Psoas muscle (tissue), 8 donors: Measurements from ENCODE around the gene FAM107B. TPM values are rescaled to one million over a fixed set of nuclear protein-coding genes. Genes with fewer than 3 reads are reported as not detected.
"Not testable (repeated sequence)": the region's sequence is repeated elsewhere in the genome, so short reads cannot be mapped to it uniquely, and the experiment has no call there.

ENCODE experiments used
- ATAC-seq, 4 donors: fragments of 200-7000 bp; cut with Tn5 transposase; one replicate each; pipeline ENCODE4 v1.9.1; 2020; ENCODE audit warnings: moderate library complexity in 3 of 4, mild to moderate bottlenecking in 2 of 4
- DNase-seq, 2 donors: peaks; one replicate each; pipeline ENCODE4 v3.0.0-alpha.2; 2020
- H3K27ac ChIP-seq: fragments of 200-600 bp; one replicate; pipeline ENCODE4 v1.8.0; 2022
- H3K27me3 ChIP-seq, 3 donors: fragments of 200-600 bp in 1 of 3; one replicate each; pipeline versions ENCODE4 v1.6.1 to v1.8.0; 2013 to 2022; ENCODE audit warnings: low read length in 2 of 3, mild to moderate bottlenecking in 2 of 3, moderate library complexity in 1 of 3; ENCODE audit not compliant: insufficient read depth in 3 of 3
- H3K36me3 ChIP-seq, 2 donors: fragments of 200-600 bp in 1 of 2; one replicate each; pipeline versions ENCODE4 v1.6.1 to v1.8.0; 2013 to 2022; ENCODE audit warnings: low read depth in 1 of 2, mild to moderate bottlenecking in 1 of 2, moderate library complexity in 1 of 2; ENCODE audit not compliant: insufficient read depth in 1 of 2
- H3K4me1 ChIP-seq: fragments of 200-600 bp; one replicate; pipeline ENCODE4 v1.8.0; 2022
- H3K4me3 ChIP-seq: fragments of 200-600 bp; one replicate; pipeline ENCODE4 v1.8.0; 2022; ENCODE audit warnings: mild to moderate bottlenecking
- H3K9me3 ChIP-seq: fragments of 200-600 bp; one replicate; pipeline ENCODE4 v1.8.0; 2022
- WGBS, 3 donors: extraction: QIAGEN DNeasy Blood & Tissue Kit; methylation state at CpG; one replicate each; pipeline versions ENCODE4 v1.1.6 to v1.1.7; 2013; 5-methylcytosine and 5-hydroxymethylcytosine counted together
- intact Hi-C, 2 donors: fragments of 100-400 bp; cut with DNase I; formaldehyde crosslinking; loops; one replicate each; pipeline versions ENCODE4 v1.11.0 to v1.14.2; 2022
- polyA plus RNA-seq, 3 donors: library from polyadenylated mRNA; stranded (reverse); fragments of 200-250 nt; gene quantifications; one replicate each; pipeline ENCODE4 v1.2.3, GENCODE V29; 2013
- total RNA-seq, 4 donors: library from RNA; stranded (reverse); fragmentation: NEBNext Ultra II Directional in 2 of 4; extraction: Animal tissue kit (Norgen Biotek cat#: 25700) in 2 of 4; gene quantifications; one replicate each; pipeline versions ENCODE4 v1.2.1 to v1.2.4, GENCODE V29; 2021 to 2023
- TF ChIP-seq, protein P1 (sequence below): fragments of 200-600 bp; IDR thresholded peaks from one replicate; pipeline ENCODE4 v1.8.0; 2022; ENCODE audit warnings: antibody characterized with exemption
- donor health status: healthy with polysubstance abuse.
- donor health status: DM: no; HTN: no; CAD: no; lungs with moderate emphysema.
- donor health status: Bipolar disorder and iron deficiency.
- donor health status: healthy.
- donor health status: DM: yes; HTN: yes; CAD: no.
- donor health status: DM: no; HTN: no; CAD: no.
- donor health status: DM: no; HTN: no; CAD: no.
- donor health status: DM: yes; HTN: yes; CAD: no.

The FAM107B gene
- total and polyA plus RNA-seq, 7 donors: 1.0 to 3.1 (median 1.8) TPM

DNA sequence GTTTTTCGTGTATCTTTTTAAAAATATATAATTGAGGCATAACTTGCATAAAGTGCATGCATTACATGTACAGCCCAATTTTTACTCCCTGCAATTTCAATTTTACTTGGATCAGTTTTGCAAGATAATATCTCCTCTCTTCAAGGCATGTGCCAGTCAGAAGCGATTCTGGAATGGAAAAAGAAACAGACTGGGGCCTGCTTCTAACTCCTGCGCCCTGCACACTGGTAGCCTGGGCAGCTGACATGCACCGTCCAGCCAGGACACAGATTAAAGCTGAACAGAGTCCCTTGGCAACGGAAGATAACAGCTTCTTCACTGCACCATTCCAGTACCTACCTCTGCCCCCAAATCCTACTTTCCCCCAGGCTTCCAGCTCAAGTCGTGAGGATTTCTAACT is 182.1 kb downstream of the FAM107B start:
- WGBS, 3 donors: 64 to 77% (median 68%) methylated on average over 6 of the region's 6 CpGs
- intact Hi-C loops: no loop called here
- no peaks in the 10 kb centered on the region for H3K9me3 ChIP-seq
- no peak overlapping the region for H3K27ac ChIP-seq
- ATAC-seq (no peak), DNase-seq (no peak)
- no peaks in the 10 kb centered on the region for H3K27me3 ChIP-seq
- no peaks in the 10 kb centered on the region for H3K4me1 ChIP-seq
- H3K36me3 ChIP-seq: no peaks in the 10 kb centered on the region
- H3K4me3 ChIP-seq: no peak overlapping the region
- TF ChIP-seq, protein P1, sequence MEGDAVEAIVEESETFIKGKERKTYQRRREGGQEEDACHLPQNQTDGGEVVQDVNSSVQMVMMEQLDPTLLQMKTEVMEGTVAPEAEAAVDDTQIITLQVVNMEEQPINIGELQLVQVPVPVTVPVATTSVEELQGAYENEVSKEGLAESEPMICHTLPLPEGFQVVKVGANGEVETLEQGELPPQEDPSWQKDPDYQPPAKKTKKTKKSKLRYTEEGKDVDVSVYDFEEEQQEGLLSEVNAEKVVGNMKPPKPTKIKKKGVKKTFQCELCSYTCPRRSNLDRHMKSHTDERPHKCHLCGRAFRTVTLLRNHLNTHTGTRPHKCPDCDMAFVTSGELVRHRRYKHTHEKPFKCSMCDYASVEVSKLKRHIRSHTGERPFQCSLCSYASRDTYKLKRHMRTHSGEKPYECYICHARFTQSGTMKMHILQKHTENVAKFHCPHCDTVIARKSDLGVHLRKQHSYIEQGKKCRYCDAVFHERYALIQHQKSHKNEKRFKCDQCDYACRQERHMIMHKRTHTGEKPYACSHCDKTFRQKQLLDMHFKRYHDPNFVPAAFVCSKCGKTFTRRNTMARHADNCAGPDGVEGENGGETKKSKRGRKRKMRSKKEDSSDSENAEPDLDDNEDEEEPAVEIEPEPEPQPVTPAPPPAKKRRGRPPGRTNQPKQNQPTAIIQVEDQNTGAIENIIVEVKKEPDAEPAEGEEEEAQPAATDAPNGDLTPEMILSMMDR: no peak

DNA sequence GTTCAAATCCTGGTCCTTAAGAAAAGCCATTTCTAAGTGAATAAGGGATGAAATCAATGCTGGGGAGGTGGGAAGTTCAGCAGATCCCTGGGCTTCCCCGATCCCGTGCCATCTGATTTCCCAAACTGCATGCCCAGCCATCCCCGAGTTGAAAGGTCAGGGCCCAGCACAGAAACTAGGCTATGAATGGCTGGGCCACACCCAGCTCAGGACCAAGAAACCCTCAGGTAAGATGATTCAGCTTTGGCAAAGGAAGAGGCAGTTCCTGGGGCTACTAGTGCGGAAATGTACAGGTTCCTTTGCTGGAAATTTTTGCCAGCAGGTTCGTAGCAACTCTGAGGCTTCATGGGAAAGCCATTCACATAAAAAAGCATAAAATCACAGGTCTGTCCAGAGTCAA is 182.7 kb downstream of the FAM107B start:
- no peak for DNase-seq
- Histone ChIP-seq H3K4me3 (no peak overlapping the region), H3K9me3 (no peaks in the 10 kb centered on the region), H3K27ac (no peak overlapping the region), H3K27me3 (no peaks in the 10 kb centered on the region), H3K36me3 (no peaks in the 10 kb centered on the region), H3K4me1 (no peaks in the 10 kb centered on the region)
- intact Hi-C loops: no loop called here
- ATAC-seq: no peak
- WGBS, 3 donors: 84 to 92% (median 91%) methylated on average over 5 of the region's 5 CpGs
- TF ChIP-seq, protein P1: no peak

DNA sequence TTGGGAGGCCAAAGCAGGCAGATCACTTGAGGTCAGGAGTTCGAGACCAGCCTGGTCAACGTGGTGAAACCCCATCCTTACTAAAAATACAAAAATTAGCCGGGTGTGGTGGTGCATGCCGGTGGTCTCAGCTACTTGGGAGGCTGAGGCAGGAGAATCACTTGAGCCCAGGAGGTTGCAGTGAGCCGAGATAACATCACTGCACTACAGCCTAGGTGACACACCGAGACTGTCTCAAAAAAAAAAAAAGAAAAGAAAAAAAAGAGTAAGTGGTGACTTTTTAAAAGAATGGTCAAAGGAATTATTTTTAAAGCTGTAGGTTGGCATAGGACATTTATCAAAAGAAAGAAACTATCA is 185.8 kb downstream of the FAM107B start:
- intact Hi-C loops, ATAC-seq, H3K36me3 ChIP-seq, H3K27ac ChIP-seq, H3K9me3 ChIP-seq, H3K27me3 ChIP-seq, DNase-seq, H3K4me1 ChIP-seq, H3K4me3 ChIP-seq: not testable (repeated sequence)
- WGBS, 3 donors: 81 to 94% (median 89%) methylated on average over 6 of the region's 6 CpGs

DNA sequence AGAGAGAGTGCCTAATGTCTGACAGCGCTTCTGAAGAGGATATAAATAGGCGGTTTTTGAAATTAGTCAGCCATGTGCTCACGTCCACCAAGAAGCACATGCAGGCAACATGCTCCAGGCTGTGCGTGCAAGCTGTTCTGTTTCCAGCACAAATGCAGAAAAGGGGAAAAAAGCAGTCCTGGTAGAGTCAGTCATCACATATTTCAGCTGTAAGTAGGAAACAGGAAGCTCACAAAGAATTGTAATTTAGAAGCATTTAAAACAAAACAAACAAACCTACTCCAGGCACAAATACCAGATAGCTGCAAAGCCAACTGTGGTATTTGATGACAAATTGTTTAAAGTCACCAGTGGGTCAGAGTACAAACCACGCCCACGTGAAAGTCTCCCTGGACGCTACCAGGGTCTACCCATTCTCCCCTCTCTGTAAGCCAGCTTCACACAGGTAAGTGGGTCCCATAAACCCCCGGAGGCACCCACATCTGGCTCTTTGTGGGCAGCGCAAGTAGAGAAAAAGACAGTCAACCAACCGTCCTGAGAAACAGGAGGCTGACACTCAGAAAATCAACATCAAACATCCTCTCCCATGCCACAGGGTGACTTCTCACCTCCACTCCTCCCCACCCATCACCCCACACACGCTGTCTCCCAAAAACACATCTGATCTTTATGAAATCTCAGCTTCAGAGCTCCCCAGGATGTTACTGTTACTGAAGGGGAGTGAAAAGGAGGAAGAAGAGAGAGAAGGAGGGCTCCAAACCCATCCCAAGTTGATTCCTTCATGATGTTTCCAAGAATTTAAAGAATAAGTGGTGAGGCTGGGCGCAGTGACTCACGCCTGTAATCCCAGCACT is 186.4 kb downstream of the FAM107B start:
- ATAC-seq: no peak

GRCh38 chr10:14587540-14588083 is 187.1 kb downstream of the FAM107B start:
- DNase-seq (no peak), ATAC-seq (no peak)
- intact Hi-C loops: no loop called here
- Histone ChIP-seq H3K9me3 (no peaks in the 10 kb centered on the region), H3K27ac (no peak overlapping the region), H3K27me3 (no peaks in the 10 kb centered on the region), H3K4me1 (no peaks in the 10 kb centered on the region), H3K36me3 (no peaks in the 10 kb centered on the region), H3K4me3 (no peak overlapping the region)
- TF ChIP-seq, protein P1: no peak
- WGBS, 3 donors: 82 to 87% (median 83%) methylated on average over 6 of the region's 6 CpGs

More for the DNA sequence above, 186.4 kb downstream of the FAM107B start:
- peak overlapping the region; percentile 16 for H3K27ac ChIP-seq
- H3K9me3 ChIP-seq: no peaks in the 10 kb centered on the region
- TF ChIP-seq, protein P1: no peak
- H3K4me3 ChIP-seq: no peak overlapping the region
- H3K4me1 ChIP-seq: no peaks in the 10 kb centered on the region
- no peak for DNase-seq
- H3K27me3 ChIP-seq: no peaks in the 10 kb centered on the region
- H3K36me3 ChIP-seq: no peaks in the 10 kb centered on the region
- intact Hi-C loops: no loop called here
- 75 to 80% (median 78%) methylated on average over 13 of the region's 13 CpGs for WGBS, 3 donors
